ENCODE measurements around the gene KCNQ5. TPM values are rescaled to one million over a fixed set of nuclear protein-coding genes. Genes with fewer than 3 reads are reported as not detected.

KCNQ5 gene
- total RNA-seq, 2 experiments from 2014 or later = 2.1 to 2.5 TPM

DNA sequence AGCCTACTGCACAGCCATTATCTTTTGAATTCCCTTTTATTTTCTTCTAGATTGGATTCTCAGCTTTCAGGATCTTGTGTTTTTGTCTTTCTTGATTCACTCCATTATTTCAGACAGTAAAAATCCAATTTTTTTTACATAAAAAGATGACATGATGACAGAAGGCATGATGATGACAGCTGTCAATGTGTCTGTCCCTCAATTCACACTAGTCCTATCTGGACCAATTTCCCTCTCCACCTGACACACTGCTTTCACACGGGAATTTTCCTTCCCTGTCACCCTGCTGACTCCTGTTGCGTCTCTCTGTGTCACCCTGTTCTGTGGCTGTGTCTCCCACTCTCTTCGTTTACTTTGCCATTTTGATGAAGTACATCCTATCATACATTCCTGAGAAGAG is 529.9 kb downstream of the KCNQ5 start:
- no peaks in the 10 kb centered on the region for H3K27me3 Mint-ChIP-seq
- DNase-seq = no peak
- no peak overlapping the region for H3K27ac Mint-ChIP-seq
- Histone ChIP-seq H3K4me3 (ENCODE audit: low read length) (no peak overlapping the region), H3K27ac (ENCODE audit: low read depth in 1 of 2, low read length in 2 of 2) (no peak overlapping the region), H3K4me1 (ENCODE audit: insufficient read depth, low read length) (no peaks in the 10 kb centered on the region), H3K9me3 (ENCODE audit: control insufficient read depth in 1 of 2, insufficient read depth in 1 of 2, low read length in 2 of 2) (peaks cover 0 to under 1% of the 10 kb centered on the region in 2 experiments), H3K36me3 (ENCODE audit: insufficient read depth, low read length) (no peaks in the 10 kb centered on the region), H3K27me3 (ENCODE audit: control insufficient read depth in 1 of 2, insufficient read depth in 2 of 2, low read length in 2 of 2) (no peaks in the 10 kb centered on the region)
- H3K36me3 Mint-ChIP-seq (ENCODE audit: low read depth) = no peaks in the 10 kb centered on the region
- no peak for TF ChIP-seq CTCF (IDR thresholded peaks at IDR 0.05)
- no peak overlapping the region for H3K4me3 Mint-ChIP-seq
- ATAC-seq (ENCODE audit: poor library complexity) = no peak
- H3K4me1 Mint-ChIP-seq (ENCODE audit: low read depth) = no peaks in the 10 kb centered on the region
- ChIA-PET POLR2A (no interaction called here), CTCF (interaction anchor here (0.6 to 1.2 kb wide), 2 partner anchors 22 to 506 kb away, joined by 3 read pairs; no protein-coding TSS in a partner anchor)
- H3K9me3 Mint-ChIP-seq = no peaks in the 10 kb centered on the region
- intact Hi-C loops (cut with DNase I, micrococcal nuclease) = no loop called here

DNA sequence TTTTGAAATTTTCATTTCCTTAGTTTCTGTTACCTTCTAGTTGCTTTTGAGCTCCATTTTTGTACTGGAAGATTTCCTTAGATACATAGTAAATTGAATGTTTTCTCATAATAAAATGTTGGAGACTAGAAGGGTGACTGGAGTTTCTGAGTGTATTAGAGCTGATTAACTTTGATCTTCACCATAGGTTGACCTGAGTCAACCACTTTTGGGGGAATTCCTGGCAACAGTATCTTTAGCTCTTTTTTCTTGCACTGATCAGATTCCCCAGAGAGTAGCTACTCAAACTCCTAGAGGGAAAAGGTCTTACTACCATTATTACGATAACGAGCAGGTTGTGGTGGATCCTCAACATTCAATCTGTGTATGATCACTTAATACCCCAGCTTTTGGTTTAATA is 530.7 kb downstream of the KCNQ5 start:
- Mint-ChIP-seq H3K27me3 (no peaks in the 10 kb centered on the region), H3K36me3 (ENCODE audit: low read depth) (no peaks in the 10 kb centered on the region), H3K4me3 (no peak overlapping the region), H3K27ac (no peak overlapping the region), H3K9me3 (no peaks in the 10 kb centered on the region), H3K4me1 (ENCODE audit: low read depth) (no peaks in the 10 kb centered on the region)
- no peak for TF ChIP-seq CTCF (IDR thresholded peaks at IDR 0.05)
- ATAC-seq (ENCODE audit: poor library complexity) (no peak), DNase-seq (no peak)
- no peak overlapping the region for H3K4me3 ChIP-seq (ENCODE audit: low read length)
- H3K27me3 ChIP-seq (ENCODE audit: control insufficient read depth in 1 of 2, insufficient read depth in 2 of 2, low read length in 2 of 2) = no peaks in the 10 kb centered on the region
- ChIA-PET POLR2A (no interaction called here), CTCF (interaction anchor here (0.6 to 1.2 kb wide), 3 partner anchors 23 to 624 kb away, joined by 3 to 4 read pairs (median 3); no protein-coding TSS in a partner anchor)
- intact Hi-C loops (cut with DNase I, micrococcal nuclease) = no loop called here
- no peaks in the 10 kb centered on the region for H3K36me3 ChIP-seq (ENCODE audit: insufficient read depth, low read length)
- peaks cover 0 to 9% of the 10 kb centered on the region in 2 experiments for H3K9me3 ChIP-seq (ENCODE audit: control insufficient read depth in 1 of 2, insufficient read depth in 1 of 2, low read length in 2 of 2)
- no peak overlapping the region for H3K27ac ChIP-seq (ENCODE audit: low read depth in 1 of 2, low read length in 2 of 2)
- no peaks in the 10 kb centered on the region for H3K4me1 ChIP-seq (ENCODE audit: insufficient read depth, low read length)

GRCh38 chr6:73152966-73153757 is 531.3 kb downstream of the KCNQ5 start:
- Histone ChIP-seq H3K27me3 (ENCODE audit: control insufficient read depth in 1 of 2, insufficient read depth in 2 of 2, low read length in 2 of 2) (no peaks in the 10 kb centered on the region), H3K4me3 (ENCODE audit: low read length) (no peak overlapping the region), H3K27ac (ENCODE audit: low read depth in 1 of 2, low read length in 2 of 2) (no peak overlapping the region), H3K4me1 (ENCODE audit: insufficient read depth, low read length) (no peaks in the 10 kb centered on the region), H3K36me3 (ENCODE audit: insufficient read depth, low read length) (no peaks in the 10 kb centered on the region), H3K9me3 (ENCODE audit: control insufficient read depth in 1 of 2, insufficient read depth in 1 of 2, low read length in 2 of 2) (peaks cover 0 to 15% of the 10 kb centered on the region in 2 experiments)
- no peaks in the 10 kb centered on the region for H3K36me3 Mint-ChIP-seq (ENCODE audit: low read depth)
- no peak overlapping the region for H3K4me3 Mint-ChIP-seq
- H3K4me1 Mint-ChIP-seq (ENCODE audit: low read depth) = no peaks in the 10 kb centered on the region
- POLR2A ChIA-PET = no interaction called here
- H3K27me3 Mint-ChIP-seq = no peaks in the 10 kb centered on the region
- intact Hi-C loops (cut with DNase I, micrococcal nuclease) = no loop called here
- H3K27ac Mint-ChIP-seq = no peak overlapping the region
- CTCF ChIA-PET = interaction anchor here (0.9 kb wide), 1 partner anchor 624 kb away, joined by 4 read pairs; no protein-coding TSS in a partner anchor
- ATAC-seq (ENCODE audit: poor library complexity) (no peak), DNase-seq (no peak)
- no peak for TF ChIP-seq CTCF (IDR thresholded peaks at IDR 0.05)
- H3K9me3 Mint-ChIP-seq = no peaks in the 10 kb centered on the region

Measured in CD4-positive, alpha-beta T cell (primary cell).